GM12875 (cell line): Measurements from ENCODE around the gene MIB2.
"Not testable (repeated sequence)": the region's sequence is repeated elsewhere in the genome, so short reads cannot be mapped to it uniquely, and the experiment has no call there.

Source experiments
- H3K4me3 ChIP-seq: one replicate; pipeline ENCODE4 v1.5.1; 2011; ENCODE audit warnings: low read depth, low read length, control low read depth
- TF ChIP-seq, protein P1 (sequence below): IDR thresholded peaks from 2 replicates; pipeline ENCODE4 v1.5.1; 2011; ENCODE audit warnings: low read depth, mild to moderate bottlenecking, control low read depth, inconsistent platforms, low read length, moderate library complexity, borderline replicate concordance; ENCODE audit not compliant: insufficient read depth

Gene MIB2

DNA sequence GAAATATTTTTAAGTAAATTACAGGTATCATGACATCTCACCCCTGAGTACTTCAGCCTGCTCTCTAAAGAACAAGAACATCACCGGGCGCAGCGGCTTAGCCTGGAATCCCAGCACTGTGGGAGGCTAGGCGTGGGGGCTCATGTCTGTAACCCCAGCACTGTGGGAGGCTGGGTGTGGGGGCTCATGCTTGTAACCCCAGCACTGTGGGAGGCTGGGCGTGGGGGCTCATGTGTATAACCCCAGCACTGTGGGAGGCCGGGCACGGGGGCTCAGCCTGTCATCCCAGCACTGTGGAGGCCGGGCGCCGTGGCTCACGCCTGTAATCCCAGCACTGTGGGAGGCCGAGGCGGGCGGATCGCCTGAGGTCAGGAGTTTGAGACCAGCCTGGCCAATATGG, 51.2 kb downstream of the MIB2 start:
- TF ChIP-seq, protein P1, sequence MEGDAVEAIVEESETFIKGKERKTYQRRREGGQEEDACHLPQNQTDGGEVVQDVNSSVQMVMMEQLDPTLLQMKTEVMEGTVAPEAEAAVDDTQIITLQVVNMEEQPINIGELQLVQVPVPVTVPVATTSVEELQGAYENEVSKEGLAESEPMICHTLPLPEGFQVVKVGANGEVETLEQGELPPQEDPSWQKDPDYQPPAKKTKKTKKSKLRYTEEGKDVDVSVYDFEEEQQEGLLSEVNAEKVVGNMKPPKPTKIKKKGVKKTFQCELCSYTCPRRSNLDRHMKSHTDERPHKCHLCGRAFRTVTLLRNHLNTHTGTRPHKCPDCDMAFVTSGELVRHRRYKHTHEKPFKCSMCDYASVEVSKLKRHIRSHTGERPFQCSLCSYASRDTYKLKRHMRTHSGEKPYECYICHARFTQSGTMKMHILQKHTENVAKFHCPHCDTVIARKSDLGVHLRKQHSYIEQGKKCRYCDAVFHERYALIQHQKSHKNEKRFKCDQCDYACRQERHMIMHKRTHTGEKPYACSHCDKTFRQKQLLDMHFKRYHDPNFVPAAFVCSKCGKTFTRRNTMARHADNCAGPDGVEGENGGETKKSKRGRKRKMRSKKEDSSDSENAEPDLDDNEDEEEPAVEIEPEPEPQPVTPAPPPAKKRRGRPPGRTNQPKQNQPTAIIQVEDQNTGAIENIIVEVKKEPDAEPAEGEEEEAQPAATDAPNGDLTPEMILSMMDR = no peak
- H3K4me3 ChIP-seq = no peak overlapping the region

DNA sequence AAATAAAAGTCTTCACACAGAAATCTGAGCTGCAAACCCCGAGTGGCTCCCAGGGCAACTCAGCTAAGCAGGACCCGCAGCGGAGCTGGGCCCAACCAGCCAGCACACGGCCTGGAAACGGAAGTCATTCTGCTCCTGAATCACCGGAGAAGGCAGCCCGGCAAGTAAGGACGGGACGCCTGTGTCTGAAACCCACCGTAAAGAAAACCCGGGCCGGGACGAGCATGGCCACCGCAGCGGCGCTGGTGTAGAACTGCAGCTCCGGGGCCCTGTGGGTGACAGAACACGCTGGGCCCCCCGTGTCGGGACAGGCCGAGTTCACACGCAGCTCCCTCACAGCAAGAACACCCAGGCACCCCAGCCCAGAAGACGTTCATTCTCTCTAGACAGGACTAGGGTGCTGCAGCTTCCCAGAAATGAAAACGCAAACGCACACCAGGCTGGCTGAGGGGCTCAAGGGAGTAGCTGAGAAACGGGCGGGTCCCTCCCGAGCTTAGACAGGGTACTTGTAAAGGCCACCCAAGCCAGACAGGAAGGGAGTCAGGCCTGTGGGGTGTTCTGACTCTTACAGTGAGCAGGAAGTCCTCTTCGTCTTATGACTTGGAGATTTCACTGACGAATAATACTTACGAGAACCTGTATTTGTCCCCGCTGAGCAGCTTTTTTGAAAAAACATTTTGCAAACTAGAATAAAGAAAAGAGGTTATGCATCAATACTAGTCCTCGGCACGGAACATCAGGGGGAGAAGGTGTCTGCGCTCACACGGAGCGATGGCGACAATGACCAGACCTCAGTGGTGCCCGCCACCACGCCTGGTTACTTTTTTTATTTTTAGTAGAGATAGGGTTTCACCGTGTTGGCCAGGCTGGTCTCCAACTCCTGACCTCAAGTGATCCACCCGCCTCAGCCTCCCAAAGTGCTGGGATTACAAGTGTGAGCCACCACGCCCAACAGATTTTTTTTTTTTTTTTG, 54.5 kb downstream of the MIB2 start:
- H3K4me3 ChIP-seq = no peak overlapping the region
- TF ChIP-seq, protein P1 = no peak

DNA sequence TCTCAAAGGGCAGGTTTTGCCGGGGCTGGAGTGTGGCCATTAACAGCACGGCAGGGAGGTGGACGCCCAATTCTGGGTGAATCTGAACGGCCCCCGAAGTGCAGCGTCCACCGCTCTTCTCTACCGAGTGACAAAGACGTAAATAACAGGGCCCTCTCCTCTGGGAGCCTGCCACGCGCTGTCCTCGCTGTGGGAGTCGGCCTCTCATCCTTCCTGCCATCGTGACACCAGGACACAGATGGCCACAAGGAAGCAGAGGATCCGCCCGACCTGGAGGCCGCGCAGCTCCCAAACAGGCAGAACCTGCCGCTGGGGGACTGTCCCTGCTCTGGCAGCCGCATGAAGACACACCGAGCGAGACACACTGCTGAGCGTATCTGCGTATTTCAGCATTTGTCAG, 55.6 kb downstream of the MIB2 start:
- TF ChIP-seq, protein P1 = no peak
- no peak overlapping the region for H3K4me3 ChIP-seq

DNA sequence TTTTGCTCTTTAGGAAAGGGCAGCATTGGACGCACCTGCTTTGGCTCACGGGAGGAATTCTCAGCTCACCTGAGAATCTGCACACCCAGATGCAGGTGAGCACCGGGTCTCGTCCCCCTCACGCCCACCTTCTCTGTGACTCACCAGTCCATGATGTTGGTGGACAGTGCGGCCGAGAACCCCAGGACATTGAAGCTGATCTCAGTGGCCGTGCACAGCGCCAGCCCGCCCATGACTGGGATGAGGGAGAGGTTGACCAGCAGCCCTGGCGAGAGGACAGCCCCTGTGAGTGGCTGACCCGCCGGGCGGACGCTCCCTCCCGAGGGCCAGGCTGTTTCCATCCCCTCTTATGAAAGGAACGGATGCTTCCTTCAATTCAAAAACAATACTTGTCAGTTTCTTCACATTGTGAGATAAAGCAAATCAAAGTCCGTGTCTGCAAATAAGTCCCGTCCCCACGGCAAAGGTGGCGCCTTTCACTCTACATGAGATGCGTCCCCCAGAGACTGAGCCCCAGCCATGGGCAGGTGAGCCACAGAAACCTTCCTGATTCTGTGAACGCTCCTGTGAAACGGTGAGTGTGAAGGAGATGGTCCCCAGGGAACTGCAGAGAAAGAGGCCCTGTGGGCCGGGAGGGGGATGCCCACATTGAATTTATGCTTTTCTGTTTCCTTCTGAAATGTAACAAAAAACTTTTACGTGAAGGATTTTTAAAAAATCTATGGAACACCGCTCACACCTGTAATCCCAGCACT, 56.2 kb downstream of the MIB2 start:
- no peak overlapping the region for H3K4me3 ChIP-seq
- TF ChIP-seq, protein P1 = no peak

DNA sequence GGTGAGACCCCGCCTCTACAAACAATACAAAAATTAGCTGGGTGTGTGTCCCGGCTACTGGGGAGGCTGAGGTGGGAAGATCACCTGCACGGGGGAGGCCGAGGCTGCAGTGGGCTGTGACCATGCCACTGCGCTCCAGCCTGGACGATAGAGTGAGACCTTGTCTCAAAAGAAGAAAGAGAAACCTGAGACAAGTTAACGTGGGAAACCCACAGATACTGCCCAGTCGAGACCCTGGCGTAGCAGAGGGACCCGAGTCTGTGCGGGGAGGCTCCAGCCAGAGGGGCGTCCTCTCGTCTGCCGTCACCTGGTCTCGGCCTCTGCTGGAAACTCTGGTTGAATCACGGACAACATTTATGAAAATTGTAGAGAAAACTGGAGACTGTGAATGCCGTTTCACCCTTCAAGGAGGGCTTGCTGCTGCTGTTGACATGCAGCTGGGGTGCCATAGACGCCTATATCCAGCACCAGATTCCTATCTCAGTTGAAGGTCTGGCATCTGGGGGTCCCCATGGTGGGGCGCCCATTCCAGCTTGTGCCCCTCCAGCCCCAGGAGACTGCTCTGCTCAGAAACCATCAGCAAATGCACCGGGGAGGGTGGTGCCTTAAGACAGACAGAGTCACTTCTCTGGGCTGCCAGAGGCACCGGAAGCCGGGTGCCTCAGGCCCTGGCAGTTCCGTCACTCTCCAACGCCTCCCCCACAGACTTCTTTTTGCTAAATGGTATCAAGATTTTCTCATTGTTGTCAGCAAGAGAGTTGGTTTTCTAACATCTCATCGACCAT, 57.1 kb downstream of the MIB2 start:
- no peak overlapping the region for H3K4me3 ChIP-seq
- TF ChIP-seq, protein P1 = no peak

DNA sequence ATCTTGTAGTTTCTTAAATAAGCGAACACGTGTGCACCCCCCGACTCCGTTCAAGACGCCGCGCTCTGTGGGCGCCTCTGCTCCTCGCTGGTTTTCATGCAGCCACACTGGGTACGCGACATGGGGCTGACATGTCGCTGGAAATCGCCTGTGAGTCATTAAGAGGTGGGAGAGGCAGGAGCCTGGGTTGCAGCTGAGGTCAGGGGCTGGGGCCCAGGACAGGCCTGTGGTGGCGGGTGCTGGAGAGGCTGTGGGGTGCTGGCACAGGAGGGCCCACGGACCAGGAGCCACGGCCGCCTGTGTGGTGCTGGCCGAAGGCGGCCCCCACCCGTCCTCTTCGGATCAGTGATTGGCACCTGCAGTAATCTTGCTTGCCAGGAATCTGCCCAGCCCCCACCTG, 59.5 kb downstream of the MIB2 start:
- H3K4me3 ChIP-seq = not testable (repeated sequence)

DNA sequence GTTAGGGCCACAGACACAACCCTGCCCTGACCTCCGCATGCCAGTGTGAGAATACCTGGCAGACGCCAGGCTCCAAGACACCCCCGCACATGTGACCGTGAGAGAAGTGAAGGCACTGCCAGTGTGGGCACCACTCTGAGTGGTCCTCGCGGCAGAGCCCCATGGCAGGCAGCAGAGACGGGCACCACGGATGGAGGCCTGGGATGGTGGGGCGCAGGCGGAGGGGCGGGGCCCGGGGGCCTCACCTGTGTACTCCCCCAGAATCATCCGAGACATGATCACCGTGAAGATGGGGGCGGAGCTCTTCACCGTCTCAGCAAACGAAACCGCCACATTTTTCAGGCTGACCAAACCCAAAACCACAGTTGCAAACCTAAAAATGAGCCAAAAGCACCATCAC, 59.9 kb downstream of the MIB2 start:
- not testable (repeated sequence) for H3K4me3 ChIP-seq

DNA sequence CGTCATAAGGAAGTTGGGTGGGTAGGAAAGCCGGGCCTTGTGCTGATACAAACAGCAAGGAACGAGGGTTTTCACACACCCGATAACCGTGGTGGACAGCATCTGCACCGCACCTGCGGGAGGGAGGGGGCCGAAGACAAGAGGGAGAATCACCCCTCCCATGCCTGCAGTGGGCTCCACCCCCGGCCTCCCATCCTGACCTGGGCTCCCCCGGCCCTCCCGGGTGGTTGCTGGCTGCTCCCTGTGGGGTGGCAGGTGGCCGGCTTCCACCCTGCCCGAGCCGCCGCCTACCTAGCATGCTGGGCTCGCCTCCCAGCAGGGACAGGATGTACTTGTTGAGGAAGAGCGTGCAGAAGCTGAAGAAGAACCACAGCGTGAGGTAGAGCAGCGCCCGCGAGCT, 60.8 kb downstream of the MIB2 start:
- not testable (repeated sequence) for H3K4me3 ChIP-seq
